ENCODE results near the gene MIOS. TPM values are rescaled to one million over a fixed set of nuclear protein-coding genes. Genes with fewer than 3 reads are reported as not detected.

Gene MIOS
- total RNA-seq, 6 donors from 2014 or later: 14.0 to 47.6 (median 27.7) TPM

DNA sequence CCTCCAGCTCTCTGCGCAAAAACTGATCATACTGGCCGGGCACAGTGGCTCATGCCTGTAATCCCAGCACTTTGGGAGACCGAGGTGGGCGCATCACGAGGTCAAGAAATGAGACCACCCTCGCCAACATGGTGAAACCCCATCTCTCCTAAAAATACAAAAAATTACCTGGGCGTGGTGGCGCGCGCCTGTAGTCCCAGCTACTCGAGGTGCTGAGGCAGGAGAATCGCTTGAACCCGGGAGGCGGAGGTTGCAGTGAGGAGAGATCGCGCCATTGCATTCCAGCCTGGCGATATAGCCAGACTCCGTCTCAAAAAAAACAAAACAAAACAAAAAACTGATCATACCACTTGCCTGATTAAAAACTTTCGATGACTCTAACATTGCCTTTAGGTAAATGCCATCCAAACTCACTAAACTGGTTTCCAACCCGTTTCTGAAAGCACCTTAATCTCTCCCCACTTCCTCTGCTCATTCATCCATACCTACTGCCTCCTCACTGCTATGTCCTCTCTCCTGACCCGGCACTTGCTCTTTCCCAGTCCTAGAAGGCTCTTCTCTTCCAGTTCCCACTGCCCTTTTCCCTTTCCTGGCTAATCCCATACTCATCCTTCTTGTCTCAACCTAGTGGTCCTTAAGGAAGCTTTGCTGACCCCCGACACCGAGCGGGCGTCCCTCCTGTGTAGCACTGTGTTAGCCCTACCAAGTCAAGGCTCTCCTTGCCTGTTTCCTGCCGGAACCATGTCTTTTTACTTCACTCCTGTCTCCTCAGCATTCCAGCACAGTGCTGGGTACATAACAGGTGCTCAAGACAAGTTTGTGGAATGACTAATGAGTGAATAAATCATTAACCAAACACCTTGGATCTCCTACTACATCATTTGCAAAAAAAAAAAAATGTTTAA, 686 bp upstream of the MIOS start:
- H3K9me3 ChIP-seq: no peaks in the 10 kb centered on the region
- H3K27me3 ChIP-seq: no peaks in the 10 kb centered on the region
- peak overlapping the region in 3 of 4 donors; percentile 58 to 85 (median 74) for H3K4me3 ChIP-seq
- peak overlapping the region; percentile 91 to 97 (median 96) for H3K27ac ChIP-seq
- H3K36me3 ChIP-seq: no peaks in the 10 kb centered on the region
- TF ChIP-seq POLR2A (IDR thresholded peaks at IDR 0.05): peak in 1 of 4 donors; percentile 29
- TF ChIP-seq EP300 (IDR thresholded peaks at IDR 0.05): no peak
- DNase-seq (peak; percentile 37 to 39), ATAC-seq (ENCODE audit: low FRiP score in 2 of 2) (peak; percentile 26 to 80)
- H3K4me1 ChIP-seq: peaks cover 21 to 44% (median 32%) of the 10 kb centered on the region in 4 donors
- 84 to 85% methylated on average over 26 of the region's 26 CpGs for WGBS, 2 donors

DNA sequence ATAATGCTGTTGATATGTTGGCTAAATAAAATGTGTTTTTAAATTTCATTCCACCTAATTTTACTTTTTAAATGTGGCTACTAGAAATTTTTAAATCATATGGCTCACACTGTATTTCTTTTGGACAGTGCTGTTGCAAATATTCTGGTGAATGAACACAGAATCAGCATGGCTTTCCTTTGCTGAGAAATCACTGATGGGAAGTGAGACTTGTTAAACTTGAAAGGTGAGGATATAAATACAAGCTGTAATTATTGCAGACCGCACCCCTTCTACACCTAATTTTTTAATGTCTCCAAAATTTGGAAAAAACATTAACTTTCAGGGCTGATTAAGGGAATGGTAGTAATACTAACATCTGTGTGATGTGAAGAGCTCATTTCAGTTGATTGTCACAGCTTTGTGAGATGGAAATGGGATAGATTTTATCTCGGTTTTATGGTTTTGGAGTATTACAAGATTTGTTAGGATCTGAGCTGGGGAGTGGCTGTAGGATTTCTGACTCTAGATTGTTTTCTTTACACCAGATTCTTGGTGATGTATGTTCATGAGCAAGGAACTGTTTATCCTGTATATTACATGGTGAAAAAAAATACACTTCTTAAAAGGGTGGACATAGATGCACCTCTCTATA, 1.3 kb downstream of the MIOS start:
- H3K4me1 ChIP-seq: peaks cover 21 to 41% (median 32%) of the 10 kb centered on the region in 4 donors
- H3K36me3 ChIP-seq: peaks cover 0 to 7% (median 4%) of the 10 kb centered on the region in 4 donors
- H3K4me3 ChIP-seq: peak overlapping the region; percentile 58 to 85 (median 66)
- WGBS, 2 donors: 56 to 57% methylated on average over 2 of the region's 2 CpGs
- no peak for TF ChIP-seq POLR2AphosphoS5 (IDR thresholded peaks at IDR 0.05)
- TF ChIP-seq POLR2A (IDR thresholded peaks at IDR 0.05): no peak
- no peak for TF ChIP-seq EP300 (IDR thresholded peaks at IDR 0.05)
- TF ChIP-seq, protein P1, sequence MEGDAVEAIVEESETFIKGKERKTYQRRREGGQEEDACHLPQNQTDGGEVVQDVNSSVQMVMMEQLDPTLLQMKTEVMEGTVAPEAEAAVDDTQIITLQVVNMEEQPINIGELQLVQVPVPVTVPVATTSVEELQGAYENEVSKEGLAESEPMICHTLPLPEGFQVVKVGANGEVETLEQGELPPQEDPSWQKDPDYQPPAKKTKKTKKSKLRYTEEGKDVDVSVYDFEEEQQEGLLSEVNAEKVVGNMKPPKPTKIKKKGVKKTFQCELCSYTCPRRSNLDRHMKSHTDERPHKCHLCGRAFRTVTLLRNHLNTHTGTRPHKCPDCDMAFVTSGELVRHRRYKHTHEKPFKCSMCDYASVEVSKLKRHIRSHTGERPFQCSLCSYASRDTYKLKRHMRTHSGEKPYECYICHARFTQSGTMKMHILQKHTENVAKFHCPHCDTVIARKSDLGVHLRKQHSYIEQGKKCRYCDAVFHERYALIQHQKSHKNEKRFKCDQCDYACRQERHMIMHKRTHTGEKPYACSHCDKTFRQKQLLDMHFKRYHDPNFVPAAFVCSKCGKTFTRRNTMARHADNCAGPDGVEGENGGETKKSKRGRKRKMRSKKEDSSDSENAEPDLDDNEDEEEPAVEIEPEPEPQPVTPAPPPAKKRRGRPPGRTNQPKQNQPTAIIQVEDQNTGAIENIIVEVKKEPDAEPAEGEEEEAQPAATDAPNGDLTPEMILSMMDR (IDR thresholded peaks at IDR 0.05): no peak
- no peak for ATAC-seq (ENCODE audit: low FRiP score in 2 of 2)
- no peak for DNase-seq
- H3K27ac ChIP-seq: peak overlapping the region in 1 of 4 donors; percentile 97
- H3K9me3 ChIP-seq: no peaks in the 10 kb centered on the region
- H3K27me3 ChIP-seq: no peaks in the 10 kb centered on the region

DNA sequence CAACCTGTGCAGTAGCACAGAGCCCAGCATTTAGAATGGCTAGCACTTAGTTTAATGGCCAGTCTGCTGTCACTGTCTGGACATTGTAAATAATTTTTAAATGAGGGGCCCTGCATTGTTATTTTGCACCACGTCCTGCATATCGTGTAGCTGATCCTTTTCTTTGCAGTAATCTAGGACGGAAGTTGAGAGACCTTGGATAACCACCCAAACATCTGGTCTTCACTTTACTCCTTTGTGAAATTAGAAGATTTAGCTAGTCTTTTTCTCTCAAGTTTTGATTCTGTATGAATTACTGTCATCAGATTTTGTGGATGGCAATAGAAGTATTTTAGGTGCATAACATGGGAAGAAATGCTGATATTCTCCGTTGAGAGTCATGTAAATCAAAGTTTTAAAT, 1.9 kb downstream of the MIOS start:
- peaks cover 0 to 12% (median 4%) of the 10 kb centered on the region in 4 donors for H3K36me3 ChIP-seq
- DNase-seq (no peak), ATAC-seq (ENCODE audit: low FRiP score in 2 of 2) (no peak)
- no peaks in the 10 kb centered on the region for H3K27me3 ChIP-seq
- H3K27ac ChIP-seq: no peak overlapping the region
- H3K4me1 ChIP-seq: peaks cover 21 to 39% (median 31%) of the 10 kb centered on the region in 4 donors
- TF ChIP-seq POLR2A (IDR thresholded peaks at IDR 0.05) (no peak), POLR2AphosphoS5 (IDR thresholded peaks at IDR 0.05) (no peak), EP300 (IDR thresholded peaks at IDR 0.05) (no peak)
- TF ChIP-seq, protein P1 (IDR thresholded peaks at IDR 0.05): no peak
- H3K4me3 ChIP-seq: peak overlapping the region in 1 of 4 donors; percentile 58
- WGBS, 2 donors: 86 to 90% methylated on average over 4 of the region's 4 CpGs
- no peaks in the 10 kb centered on the region for H3K9me3 ChIP-seq

DNA sequence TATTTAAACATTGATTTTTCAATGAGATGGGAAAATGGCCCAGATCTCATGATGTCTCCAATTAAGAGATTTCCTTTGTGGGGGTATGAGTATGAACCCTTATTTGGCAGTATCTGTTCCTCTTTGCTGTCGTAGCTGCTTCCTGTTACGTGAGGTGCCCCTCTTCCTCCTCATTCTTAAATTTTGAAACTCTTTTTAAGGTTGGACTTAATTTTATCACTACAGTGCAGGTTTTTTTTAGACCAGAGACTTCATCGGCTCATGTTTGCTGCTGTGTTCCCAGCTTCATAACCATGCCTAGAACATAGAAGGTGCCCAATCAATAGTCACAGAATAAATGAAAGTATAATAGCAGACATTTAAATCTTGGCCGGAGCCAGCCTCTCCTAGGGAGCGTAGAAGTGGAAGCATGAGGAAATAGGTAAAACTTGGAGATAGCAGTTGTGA, 2.4 kb downstream of the MIOS start:
- Histone ChIP-seq H3K27me3 (no peaks in the 10 kb centered on the region), H3K36me3 (peaks cover 0 to 17% (median 4%) of the 10 kb centered on the region in 4 donors), H3K9me3 (no peaks in the 10 kb centered on the region), H3K27ac (peak overlapping the region in 1 of 4 donors; percentile 32), H3K4me3 (peak overlapping the region in 1 of 4 donors; percentile 58), H3K4me1 (peaks cover 21 to 39% (median 28%) of the 10 kb centered on the region in 4 donors)
- 52 to 66% methylated on average over 4 to 5 of the region's 5 CpGs for WGBS, 2 donors
- DNase-seq: no peak
- TF ChIP-seq POLR2AphosphoS5 (IDR thresholded peaks at IDR 0.05) (no peak), POLR2A (IDR thresholded peaks at IDR 0.05) (no peak), EP300 (IDR thresholded peaks at IDR 0.05) (no peak)
- TF ChIP-seq, protein P1 (IDR thresholded peaks at IDR 0.05): no peak
- ATAC-seq (ENCODE audit: low FRiP score in 2 of 2): no peak

DNA sequence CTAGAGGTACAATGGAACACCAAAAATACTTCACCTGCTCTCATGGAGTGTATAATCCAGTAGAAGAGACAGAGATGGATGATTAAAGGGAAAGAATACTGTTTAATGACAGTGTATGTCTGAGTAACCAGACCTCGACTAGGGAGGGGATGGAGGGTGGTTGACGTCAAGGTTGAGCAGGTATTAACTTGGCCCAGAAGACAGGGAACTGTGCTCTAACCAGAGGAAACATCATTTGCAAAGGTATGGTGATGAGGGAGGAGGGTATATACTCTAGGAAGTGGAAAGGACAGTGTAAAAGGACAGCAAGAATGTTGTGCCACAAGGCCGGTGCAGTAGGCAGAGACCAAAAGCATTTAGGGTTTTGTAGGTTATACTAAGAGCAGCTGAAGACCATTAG, 2.9 kb downstream of the MIOS start:
- TF ChIP-seq, protein P1 (IDR thresholded peaks at IDR 0.05): no peak
- no peak for TF ChIP-seq POLR2AphosphoS5 (IDR thresholded peaks at IDR 0.05)
- TF ChIP-seq EP300 (IDR thresholded peaks at IDR 0.05): no peak
- TF ChIP-seq POLR2A (IDR thresholded peaks at IDR 0.05): no peak
- Histone ChIP-seq H3K36me3 (peaks cover 0 to 17% (median 4%) of the 10 kb centered on the region in 4 donors), H3K27ac (peak overlapping the region in 1 of 4 donors; percentile 32), H3K4me3 (peak overlapping the region in 1 of 4 donors; percentile 58), H3K9me3 (no peaks in the 10 kb centered on the region), H3K4me1 (peaks cover 21 to 38% (median 27%) of the 10 kb centered on the region in 4 donors), H3K27me3 (no peaks in the 10 kb centered on the region)
- DNase-seq: no peak
- ATAC-seq (ENCODE audit: low FRiP score in 2 of 2): no peak
- WGBS, 2 donors: 91% methylated on average over 3 of the region's 3 CpGs

All from upper lobe of left lung (tissue), 6 donors.